ENCODE measurements around the gene LY9.

- no peak for TF ChIP-seq POLR2AphosphoS5 (IDR thresholded peaks at IDR 0.05; ENCODE audit: low read depth, low read length)
- no peak for TF ChIP-seq POLR2A (IDR thresholded peaks at IDR 0.05; ENCODE audit: low read depth, low read length)
Measured at GRCh38 chr1:160836981-160837557, 41.1 kb downstream of the LY9 start.

Measured in GM12892 (cell line).